Uterus (tissue), 2 donors: ENCODE data around the gene KRT222.

Source experiments
- CTCF ChIP-seq, 4 experiments: fragments of 200-600 bp in 2 of 4; fragments of 450-650 bp in 2 of 4; sonication (generic) in 2 of 4; IDR thresholded peaks; one replicate each; pipeline ENCODE4 v1.5.1; 2016 to 2019; ENCODE audit warnings: antibody characterized with exemption in 4 of 4, mild to moderate bottlenecking in 2 of 4, moderate library complexity in 1 of 4
- POLR2A ChIP-seq, 2 donors: fragments of 450-650 bp; IDR thresholded peaks; one replicate each; pipeline ENCODE4 v1.6.1; 2016; ENCODE audit warnings: antibody characterized with exemption in 2 of 2, mild to moderate bottlenecking in 1 of 2, moderate library complexity in 1 of 2

- TF ChIP-seq POLR2A (IDR thresholded peaks at IDR 0.05): no peak
- TF ChIP-seq CTCF (IDR thresholded peaks at IDR 0.05): no peak
Observed at GRCh38 chr17:40614431-40615067, 50.4 kb downstream of the KRT222 start.
